Endothelial cell of umbilical vein (primary cell): ENCODE measurements around the gene NBL1. TPM values are rescaled to one million over a fixed set of nuclear protein-coding genes. Genes with fewer than 3 reads are reported as not detected.

ENCODE experiments used
- BruUV-seq: library from RNA; stranded (reverse); fragments of 400-500 nt; replicated peaks from 2 replicates; lab custom pipeline; 2021; lab: Mats Ljungman, UMichigan
- CTCF ChIA-PET: fragments of 300-600, 350-600 bp; sonication (Branson Sonifier 250); formaldehyde crosslinking; loops from one replicate; lab custom pipeline; 2021; ENCODE audit warnings: antibody characterized with exemption, inconsistent platforms; lab: Charles Lee
- POLR2A ChIA-PET: fragments of 300-600, 350-600 bp; sonication (Branson Sonifier 250); formaldehyde crosslinking; loops from one replicate; lab custom pipeline; 2021; ENCODE audit warnings: antibody characterized with exemption, inconsistent platforms; lab: Charles Lee
- DNase-seq: peaks from one replicate; pipeline ENCODE4 v3.0.0-alpha.2; 2011; ENCODE audit warnings: low read depth, low spot score
- FAIRE-seq: peaks from 2 replicates; lab custom pipeline; 2011; peaks lifted over from hg19 to GRCh38; lab: Jason Lieb, UNC
- H2AFZ ChIP-seq: 2 replicates; pipeline ENCODE4 v1.6.0; 2012; ENCODE audit warnings: low read depth, low read length, control low read depth, inconsistent platforms
- H3K27ac ChIP-seq: 2 replicates; pipeline ENCODE4 v1.5.1; 2011; ENCODE audit warnings: low read depth, mild to moderate bottlenecking, control low read depth, low read length, moderate library complexity; ENCODE audit not compliant: insufficient read depth
- H3K27me3 ChIP-seq, 2 experiments: 2 replicates each; pipeline versions ENCODE4 v1.6.0 to v1.6.1; 2011; ENCODE audit warnings: low read length in 2 of 2, mixed read lengths in 1 of 2; ENCODE audit not compliant: control insufficient read depth in 2 of 2, insufficient read depth in 2 of 2
- H3K36me3 ChIP-seq, 2 experiments: 2 replicates in 1 of 2; 3 replicates in 1 of 2; pipeline ENCODE4 v1.5.1; 2011; ENCODE audit warnings: low read length in 2 of 2, mild to moderate bottlenecking in 1 of 2, moderate library complexity in 1 of 2; ENCODE audit not compliant: control insufficient read depth in 2 of 2, insufficient read depth in 2 of 2; ENCODE audit errors: extremely low read depth in 1 of 2
- H3K4me1 ChIP-seq: 3 replicates; pipeline ENCODE4 v1.5.1; 2011; ENCODE audit warnings: mild to moderate bottlenecking, low read length; ENCODE audit not compliant: control insufficient read depth, insufficient read depth; ENCODE audit errors: extremely low read depth
- H3K4me2 ChIP-seq: 2 replicates; pipeline ENCODE4 v1.6.1; 2011; ENCODE audit warnings: low read length, control low read depth, mixed read lengths; ENCODE audit not compliant: insufficient read depth
- H3K4me3 ChIP-seq, 3 experiments: fragments of 200-600 bp in 1 of 3; sonication (generic), shearing (Covaris generic) in 1 of 3; replicated peaks in 1 of 3; 2 replicates each; pipeline ENCODE4 v1.5.1; 2011 to 2016; ENCODE audit warnings: control low read depth in 3 of 3, low read length in 3 of 3, mild to moderate bottlenecking in 2 of 3, inconsistent platforms in 1 of 3, low read depth in 1 of 3, moderate library complexity in 1 of 3; ENCODE audit not compliant: insufficient read depth in 1 of 3
- H3K79me2 ChIP-seq: 2 replicates; pipeline ENCODE4 v1.6.0; 2012; ENCODE audit warnings: low read length, inconsistent platforms; ENCODE audit not compliant: control insufficient read depth, insufficient read depth
- H3K9ac ChIP-seq: replicated peaks from 2 replicates; pipeline ENCODE3; 2011; ENCODE audit warnings: low read length, control low read depth; ENCODE audit not compliant: insufficient read depth; ENCODE audit errors: extremely low read depth
- H3K9me1 ChIP-seq: replicated peaks from 3 replicates; pipeline ENCODE4 v1.6.0; 2011; ENCODE audit warnings: mild to moderate bottlenecking, low read length; ENCODE audit not compliant: control insufficient read depth, insufficient read depth; ENCODE audit errors: extremely low read depth
- H3K9me3 ChIP-seq: replicated peaks from 2 replicates; pipeline ENCODE4 v1.5.1; 2012; ENCODE audit warnings: low read length, inconsistent platforms; ENCODE audit not compliant: control insufficient read depth, insufficient read depth
- H4K20me1 ChIP-seq: replicated peaks from 2 replicates; pipeline ENCODE3; 2011; ENCODE audit warnings: mild to moderate bottlenecking, low read length; ENCODE audit not compliant: control insufficient read depth, insufficient read depth; ENCODE audit errors: extremely low read depth
- CTCF ChIP-seq, 2 donors: IDR thresholded peaks; 1 replicate in 1 of 2; 2 replicates in 1 of 2; pipeline ENCODE4 v1.5.1; 2011; ENCODE audit warnings: low read length in 2 of 2, mild to moderate bottlenecking in 2 of 2, moderate library complexity in 2 of 2, control low read depth in 1 of 2, inconsistent platforms in 1 of 2, low read depth in 1 of 2; ENCODE audit not compliant: insufficient read depth in 1 of 2; ENCODE audit errors: extremely low read depth in 1 of 2
- EZH2 ChIP-seq: IDR thresholded peaks from 2 replicates; pipeline ENCODE4 v1.6.1; 2012; ENCODE audit warnings: borderline replicate concordance, low read depth, mild to moderate bottlenecking, moderate library complexity, low read length, inconsistent platforms; ENCODE audit not compliant: severe bottlenecking
- FOS ChIP-seq: IDR thresholded peaks from 2 replicates; pipeline ENCODE4 v1.6.1; 2011; ENCODE audit warnings: mild to moderate bottlenecking, low read length, moderate library complexity, borderline replicate concordance; ENCODE audit not compliant: insufficient read depth
- GATA2 ChIP-seq: IDR thresholded peaks from 2 replicates; pipeline ENCODE4 v1.7.0; 2011; ENCODE audit warnings: low read depth, mild to moderate bottlenecking, moderate library complexity, mixed read lengths, low read length; ENCODE audit not compliant: insufficient read length, insufficient read depth
- JUN ChIP-seq: IDR thresholded peaks from 2 replicates; pipeline ENCODE4 v1.6.1; 2011; ENCODE audit warnings: borderline replicate concordance, low read depth; ENCODE audit not compliant: insufficient read length, insufficient read depth
- MAX ChIP-seq: IDR thresholded peaks from 2 replicates; pipeline ENCODE4 v1.6.1; 2011; ENCODE audit not compliant: insufficient read depth, insufficient read length
- MYC ChIP-seq: IDR thresholded peaks from one replicate; pipeline ENCODE4 v1.6.1; 2011; ENCODE audit warnings: mild to moderate bottlenecking, low read depth, low read length
- POLR2A ChIP-seq: IDR thresholded peaks from 2 replicates; pipeline ENCODE4 v1.6.1; 2012; ENCODE audit warnings: low read depth, mild to moderate bottlenecking, control low read depth, low read length
- POLR2AphosphoS5 ChIP-seq: IDR thresholded peaks from 2 replicates; pipeline ENCODE4 v1.6.1; 2012; ENCODE audit warnings: low read depth, mild to moderate bottlenecking, control low read depth, low read length, moderate library complexity; ENCODE audit not compliant: insufficient read depth
- dilution Hi-C: fragments of 300-500 bp; cut with MboI; formaldehyde crosslinking; loops from one replicate; pipeline ENCODE4 v1.15.0; 2019; ENCODE audit warnings: low sequenced_read_pairs; ENCODE audit not compliant: extremely low pct_ligation_motif_present
- intact Hi-C: fragments of 100-400 bp; cut with micrococcal nuclease; formaldehyde crosslinking; loops from one replicate; pipeline ENCODE4 v1.10.0; 2022
- polyA plus RNA-seq, 4 experiments: library from polyadenylated mRNA; depleted of rRNA in 3 of 4; stranded (reverse) in 3 of 4; unstranded in 1 of 4; fragments of >200 nt; gene quantifications; 2 replicates each; pipeline versions ENCODE4 v1.2.1 to v1.2.3, GENCODE V29; 2011 to 2012; ENCODE audit warnings: missing spikeins in 1 of 4
- total RNA-seq: library from RNA; stranded (reverse); gene quantifications from 2 replicates; pipeline ENCODE4 v1.2.3, GENCODE V29; 2021

NBL1 gene
- total and polyA plus RNA-seq, 2 donors (not counting 3 experiments of a cell fraction or from before 2014, with no cell fraction given), result 36.2 to 40.5 TPM

- Histone ChIP-seq H3K9me1 (no peaks in the 10 kb centered on the region), H3K9me3 (no peaks in the 10 kb centered on the region), H3K4me3 (no peak overlapping the region), H2AFZ (no peak overlapping the region), H3K4me1 (no peaks in the 10 kb centered on the region), H3K27me3 (no peaks in the 10 kb centered on the region), H3K36me3 (peaks cover 2 to 3% of the 10 kb centered on the region in 2 experiments), H3K9ac (no peak overlapping the region), H3K79me2 (peaks cover 37% of the 10 kb centered on the region), H3K4me2 (no peak overlapping the region), H3K27ac (no peak overlapping the region), H4K20me1 (no peaks in the 10 kb centered on the region)
- intact Hi-C loops, result no loop called here
- CTCF ChIA-PET, result no interaction called here
- BruUV-seq, result no TSS peak
- dilution Hi-C loops, result no loop called here
- POLR2A ChIA-PET, result no interaction called here
- FAIRE-seq (no peak), DNase-seq (no peak)
- TF ChIP-seq EZH2 (no peak), JUN (no peak), CTCF (IDR thresholded peaks at IDR 0.05; ENCODE audit: extremely low read depth in 1 of 2, insufficient read depth in 1 of 2, low read depth in 1 of 2, low read length in 2 of 2) (no peak), POLR2A (no peak), POLR2AphosphoS5 (no peak), FOS (no peak), MYC (no peak), MAX (no peak), GATA2 (no peak)
Observed at GRCh38 chr1:19616489-19616888, 27.6 kb upstream of the NBL1 start.
